Middle frontal gyrus (tissue), 1 donor: ENCODE results near the gene SAMD14.

Experiments
- DNase-seq: peaks from one replicate; pipeline ENCODE4 v3.0.0-alpha.2; 2015; ENCODE audit warnings: low spot score; ENCODE audit errors: extremely low spot score

Gene SAMD14

DNA sequence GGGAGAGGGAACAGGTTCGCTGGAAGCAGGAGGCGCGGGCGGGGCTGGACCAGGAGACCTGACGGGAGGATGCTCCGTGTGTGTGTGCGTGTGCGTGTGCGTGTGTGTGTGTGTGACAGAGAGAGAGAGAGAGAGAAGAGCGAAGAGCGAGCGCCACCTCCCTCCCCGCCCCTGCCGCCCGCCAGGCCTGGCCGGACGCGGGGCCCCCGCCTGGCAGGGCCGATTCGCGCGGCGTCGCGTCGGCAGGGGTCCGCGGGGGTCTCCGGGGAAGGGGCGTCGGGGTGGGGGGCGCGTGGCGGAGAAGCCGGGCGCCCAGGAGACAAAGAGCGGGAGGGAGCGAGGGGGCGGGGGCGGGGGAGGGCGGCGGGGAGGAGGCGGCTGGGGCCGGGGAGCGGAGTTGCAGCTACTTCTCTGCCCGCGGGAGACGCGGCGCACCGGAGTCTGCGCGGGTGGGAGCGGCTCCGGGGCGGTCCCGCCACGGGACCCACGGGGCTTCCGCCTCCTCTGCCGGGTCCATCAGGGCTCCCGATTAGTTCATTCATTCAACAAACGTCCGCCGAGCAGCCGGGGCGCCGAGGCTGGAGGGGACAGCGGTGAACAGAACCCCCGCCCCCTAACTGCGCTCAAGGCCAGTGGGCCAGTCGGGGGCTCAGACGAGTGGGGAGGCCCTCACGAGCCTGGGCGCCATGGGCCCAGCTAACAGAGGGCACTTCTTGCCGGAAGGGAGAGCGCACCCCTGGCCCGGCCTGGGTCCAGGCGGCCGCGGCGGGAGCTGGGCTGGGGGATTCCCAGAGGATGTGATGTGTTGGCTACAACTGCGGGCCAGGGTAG, at the start of gene SAMD14:
Gene SAMD14 (minus strand): TSS at position 433 of the 831 bp plus-strand sequence. CDS start 5,201 bp downstream, outside the sequence.
- DNase-seq = no peak

- no peak for DNase-seq
These were observed 48.2 kb upstream of the SAMD14 start for GRCh38 chr17:50177983-50178834.

GRCh38 chr17:50177476-50177875, 47.5 kb upstream of the SAMD14 start:
- no peak for DNase-seq

GRCh38 chr17:50176559-50177357, 46.8 kb upstream of the SAMD14 start:
- no peak for DNase-seq

- DNase-seq = no peak
These were observed 45.3 kb upstream of the SAMD14 start for GRCh38 chr17:50175035-50175807.

- no peak for DNase-seq
These were observed 44.5 kb upstream of the SAMD14 start for GRCh38 chr17:50174444-50174843.

DNA sequence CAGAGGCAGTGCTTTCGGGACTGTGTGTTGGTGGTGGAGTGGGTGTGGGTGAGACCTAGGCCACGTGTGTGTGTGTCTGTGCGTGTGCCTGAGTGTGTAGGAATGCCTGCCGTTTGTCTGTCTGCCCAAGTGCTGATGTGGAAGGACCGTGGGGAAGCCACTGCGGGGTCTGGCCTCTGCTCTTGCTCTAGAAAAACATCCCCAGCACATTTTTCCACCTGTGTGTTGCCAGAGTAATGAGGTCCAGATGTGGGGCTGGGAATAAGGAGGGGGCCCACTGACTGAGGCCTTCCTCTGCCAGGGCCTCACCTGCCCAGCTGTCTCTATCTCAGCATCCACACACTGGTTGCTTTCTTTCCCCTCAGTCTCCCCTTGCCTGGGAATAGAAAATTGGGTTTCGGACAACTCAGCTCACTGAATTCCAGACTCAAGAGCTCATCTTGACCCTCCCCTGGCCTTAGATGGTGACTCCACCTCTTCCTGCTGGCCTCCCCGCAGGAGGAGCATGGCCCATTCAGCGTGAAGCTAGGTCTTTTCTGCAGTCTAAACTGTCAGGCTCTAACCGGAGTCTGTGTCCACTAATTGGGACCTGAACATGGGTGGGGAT, 43.5 kb upstream of the SAMD14 start:
- DNase-seq = no peak

- no peak for DNase-seq
These were observed 43.0 kb upstream of the SAMD14 start for GRCh38 chr17:50172936-50173334.

GRCh38 chr17:50172130-50172529, 42.2 kb upstream of the SAMD14 start:
- DNase-seq = no peak

- DNase-seq = no peak
These were observed 41.6 kb upstream of the SAMD14 start for GRCh38 chr17:50171371-50172071.

DNA sequence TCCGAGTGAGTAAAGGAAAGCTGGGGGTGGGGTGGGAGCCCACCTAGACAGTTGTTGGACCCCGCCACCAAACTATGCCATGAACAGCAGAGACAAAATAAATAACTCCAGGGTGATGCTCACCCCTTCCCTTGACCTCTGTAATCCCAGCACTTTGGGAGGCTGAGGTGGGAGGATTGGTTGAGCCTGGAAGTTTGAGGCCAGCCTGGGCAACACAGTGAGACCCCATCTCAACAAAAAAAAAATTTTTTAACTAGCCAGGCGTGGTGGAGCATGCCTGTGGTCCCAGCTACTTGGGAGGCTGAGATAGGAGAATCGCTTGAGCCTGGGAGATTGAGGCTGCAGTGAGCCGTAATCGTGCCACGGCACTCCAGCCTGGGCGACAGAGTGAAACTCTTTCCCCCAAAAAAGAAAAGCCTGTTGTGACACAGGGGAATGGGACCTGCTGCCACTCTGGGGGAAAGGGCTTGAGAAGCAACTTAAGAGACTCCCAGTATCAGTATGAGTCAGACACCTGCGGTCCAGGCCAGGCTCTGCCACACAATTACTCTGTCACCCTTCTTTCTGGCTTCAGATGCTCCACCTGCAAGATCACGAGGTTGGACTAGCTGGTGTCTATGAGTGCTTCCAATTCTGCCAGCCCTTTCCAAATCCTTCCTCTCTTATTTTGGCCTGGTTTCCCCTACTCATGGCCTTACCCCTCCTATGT, 40.9 kb upstream of the SAMD14 start:
- no peak for DNase-seq

GRCh38 chr17:50169881-50170459, 40.0 kb upstream of the SAMD14 start:
- DNase-seq = no peak

GRCh38 chr17:50169121-50169764, 39.3 kb upstream of the SAMD14 start:
- DNase-seq = no peak

DNA sequence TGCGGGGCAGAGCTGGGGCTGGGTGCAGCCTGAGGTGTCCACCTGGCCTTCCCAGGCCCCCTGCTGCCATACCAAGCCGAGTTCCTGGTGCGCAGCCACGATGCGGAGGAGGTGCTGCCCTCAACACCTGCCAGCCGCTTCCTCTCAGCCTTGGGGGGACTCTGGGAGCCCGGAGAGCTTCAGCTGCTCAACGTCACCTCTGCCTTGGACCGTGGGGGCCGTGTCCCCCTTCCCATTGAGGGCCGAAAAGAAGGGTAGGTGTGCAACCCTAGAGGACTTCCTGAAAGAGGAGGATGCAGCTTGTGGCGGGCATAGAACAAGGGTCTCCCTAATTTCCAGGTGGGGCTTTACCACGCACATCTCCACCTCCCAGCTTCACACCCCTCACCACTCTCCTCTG, 38.4 kb upstream of the SAMD14 start:
- no peak for DNase-seq

- DNase-seq = no peak
These were observed 37.4 kb upstream of the SAMD14 start for GRCh38 chr17:50167371-50167770.

GRCh38 chr17:50166518-50167181, 36.7 kb upstream of the SAMD14 start:
- DNase-seq = no peak

DNA sequence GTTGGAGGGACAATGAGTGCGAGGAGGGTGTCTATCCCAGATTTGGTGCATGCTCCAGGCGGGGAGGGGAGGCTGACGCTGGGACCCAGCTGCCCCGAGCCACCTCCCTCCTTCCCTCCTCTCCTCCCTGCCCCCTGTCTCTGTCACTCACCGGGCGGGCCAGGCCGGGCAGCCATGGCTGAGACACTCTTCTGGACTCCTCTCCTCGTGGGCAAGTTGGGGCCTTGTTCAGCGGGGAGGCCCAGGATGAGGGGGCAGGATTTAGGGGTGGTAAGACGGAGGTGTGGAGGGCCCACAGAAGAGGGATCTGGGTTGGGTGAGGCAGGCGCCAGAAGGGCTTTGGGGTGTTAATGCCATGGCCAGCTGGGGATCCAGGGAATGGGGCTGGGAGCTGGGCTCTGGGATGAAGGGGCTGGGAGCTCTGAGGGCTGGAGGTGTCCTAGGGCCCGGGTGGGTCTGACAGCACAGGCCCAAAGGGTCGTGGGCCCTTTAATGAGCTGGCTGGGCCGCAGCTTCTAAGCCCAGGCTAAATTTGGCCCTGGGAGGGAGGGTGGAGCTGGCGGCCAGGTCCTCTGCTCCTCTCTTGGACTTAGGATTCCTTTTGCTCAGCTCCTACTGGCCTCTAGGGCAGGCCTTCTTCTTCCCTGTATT, 36.0 kb upstream of the SAMD14 start, which contains the start of gene SGCA:
Gene SGCA (plus strand): TSS at position 139 of the 651 bp plus-strand sequence. CDS start 36 bp downstream, at position 175.
- DNase-seq = no peak
